HG02884 (cell line): ENCODE results near the gene PCDH10.
"Not testable (repeated sequence)": the region's sequence is repeated elsewhere in the genome, so short reads cannot be mapped to it uniquely, and the experiment has no call there.

Experiments used
- ATAC-seq: cut with Tn5 transposase; IDR thresholded peaks from one replicate; pipeline ENCODE4 v1.9.1; 2021; ENCODE audit warnings: mild to moderate bottlenecking, moderate library complexity; ENCODE audit not compliant: unreplicated experiment

PCDH10 gene

DNA sequence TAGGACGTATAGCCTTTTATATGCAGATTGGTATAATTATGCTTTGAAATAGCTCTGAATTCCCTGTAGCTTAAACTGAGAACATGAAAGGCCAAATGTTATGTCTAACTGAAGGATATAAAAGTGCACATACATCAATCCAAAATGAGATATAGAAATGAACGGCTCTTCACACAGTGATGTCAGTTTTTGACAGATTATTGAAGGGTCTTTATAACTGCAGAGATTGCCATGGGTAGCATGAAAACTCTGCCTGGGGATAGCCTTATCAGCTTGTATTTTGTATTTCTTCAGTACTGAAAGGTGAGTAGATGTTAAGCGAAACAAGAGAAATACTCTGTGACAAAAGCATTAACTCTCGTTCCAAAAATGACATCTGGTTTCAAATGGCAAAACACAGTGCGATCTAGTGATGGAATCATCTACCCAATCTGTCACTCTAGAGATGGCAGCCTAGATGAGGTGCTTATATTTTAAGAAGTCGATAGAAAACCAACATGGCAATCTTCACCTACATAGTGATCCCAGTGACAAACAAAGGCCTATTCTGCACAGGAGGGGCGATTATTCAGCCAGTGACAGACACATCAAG, 59.7 kb downstream of the PCDH10 start:
- no peak for ATAC-seq

DNA sequence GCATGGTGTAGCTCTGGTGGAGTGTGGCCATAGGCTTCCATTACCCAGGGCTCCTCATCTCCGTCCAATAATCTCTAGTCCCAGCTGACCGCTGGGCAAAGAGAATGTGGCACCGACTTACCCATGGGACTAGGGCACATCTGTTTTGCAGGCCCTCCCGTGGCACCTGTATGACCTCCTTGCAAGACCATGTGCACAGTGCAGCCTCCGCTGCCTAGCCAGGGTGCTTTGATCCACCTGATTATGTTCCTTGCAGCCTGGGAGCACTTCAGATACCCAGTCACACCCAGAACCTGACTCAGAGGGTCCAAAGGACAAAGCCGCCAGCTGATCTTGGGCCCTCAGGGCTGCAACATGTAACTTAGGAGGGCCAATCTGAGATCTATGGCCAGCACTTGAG, 84.8 kb downstream of the PCDH10 start:
- ATAC-seq, result no peak

DNA sequence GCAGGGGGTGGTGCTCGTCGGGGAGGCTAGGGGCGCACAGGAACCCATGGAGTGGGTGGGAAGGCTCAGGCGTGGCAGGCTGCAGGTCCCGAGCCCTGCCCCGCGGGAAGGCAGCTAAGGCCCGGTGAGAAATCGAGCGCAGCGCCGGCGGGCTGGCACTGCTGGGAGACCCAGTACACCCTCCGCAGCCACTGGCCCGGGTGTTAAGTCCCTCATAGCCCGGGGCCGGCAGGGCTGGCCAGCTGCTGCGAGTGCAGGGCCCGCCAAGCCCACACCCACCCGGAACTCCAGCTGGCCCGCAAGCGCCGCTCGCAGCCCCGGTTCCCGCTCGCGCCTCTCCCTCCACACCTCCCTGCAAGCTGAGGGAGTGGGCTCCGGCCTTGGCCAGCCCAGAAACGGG, 91.4 kb downstream of the PCDH10 start:
- ATAC-seq, result not testable (repeated sequence)
